Umbilical cord (tissue), 2 donors: ENCODE data around the gene MESP2. TPM values are rescaled to one million over a fixed set of nuclear protein-coding genes. Genes with fewer than 3 reads are reported as not detected.
"Not testable (repeated sequence)": the region's sequence is repeated elsewhere in the genome, so short reads cannot be mapped to it uniquely, and the experiment has no call there.

Experiments used
- DNase-seq: peaks from one replicate; pipeline ENCODE4 v3.0.0-alpha.2; 2015; ENCODE audit warnings: low spot score
- total RNA-seq: library from RNA; depleted of rRNA; stranded (reverse); fragments of >200 nt; gene quantifications from one replicate; pipeline ENCODE4 v1.2.3, GENCODE V29; 2014; ENCODE audit warnings: low replicate concordance; ENCODE audit not compliant: insufficient read depth

The MESP2 gene
- total RNA-seq, 1 donor from 2014 or later, result not detected

GRCh38 chr15:89780601-89781000 lies 4.5 kb downstream of the MESP2 start:
- no peak for DNase-seq

- no peak for DNase-seq
Measured at GRCh38 chr15:89781055-89781454, 4.9 kb downstream of the MESP2 start.

- peak; percentile 62 for DNase-seq
Measured at GRCh38 chr15:89781891-89782618, 5.9 kb downstream of the MESP2 start.

GRCh38 chr15:89782619-89782950 lies 6.5 kb downstream of the MESP2 start:
- not testable (repeated sequence) for DNase-seq

- peak; percentile 96 for DNase-seq
Measured at GRCh38 chr15:89783111-89783860, 7.2 kb downstream of the MESP2 start.

GRCh38 chr15:89783861-89784685 lies 7.9 kb downstream of the MESP2 start:
- no peak for DNase-seq

GRCh38 chr15:89784686-89784960 lies 8.5 kb downstream of the MESP2 start:
- no peak for DNase-seq

GRCh38 chr15:89785064-89785773 lies 9.1 kb downstream of the MESP2 start:
- DNase-seq, result no peak

- DNase-seq, result peak; percentile 49
Measured at GRCh38 chr15:89785774-89786140, 9.6 kb downstream of the MESP2 start.

- no peak for DNase-seq
Measured at GRCh38 chr15:89787944-89788343, 11.8 kb downstream of the MESP2 start.

GRCh38 chr15:89788585-89788984 lies 12.5 kb downstream of the MESP2 start:
- not testable (repeated sequence) for DNase-seq

- DNase-seq, result no peak
Measured at GRCh38 chr15:89790206-89790605, 14.1 kb downstream of the MESP2 start.

GRCh38 chr15:89790661-89791060 lies 14.5 kb downstream of the MESP2 start:
- no peak for DNase-seq

- no peak for DNase-seq
Measured at GRCh38 chr15:89792106-89792805, 16.1 kb downstream of the MESP2 start.

- no peak for DNase-seq
Measured at GRCh38 chr15:89794627-89795241, 18.6 kb downstream of the MESP2 start.

- no peak for DNase-seq
Measured at GRCh38 chr15:89795996-89796395, 19.9 kb downstream of the MESP2 start.

GRCh38 chr15:89797678-89798201 lies 21.6 kb downstream of the MESP2 start:
- no peak for DNase-seq

GRCh38 chr15:89799011-89799911 lies 23.1 kb downstream of the MESP2 start:
- no peak for DNase-seq

- DNase-seq, result no peak
Measured at GRCh38 chr15:89799918-89800498, 23.9 kb downstream of the MESP2 start.
